IgD-negative memory B cell (primary cell): Measurements from ENCODE around the gene BHLHE23. TPM values are rescaled to one million over a fixed set of nuclear protein-coding genes. Genes with fewer than 3 reads are reported as not detected.

ENCODE experiments used
- H3K27ac Mint-ChIP-seq, 3 donors: one replicate each; pipeline ENCODE4 v1.8.0; 2020 to 2022; ENCODE audit warnings: mild to moderate bottlenecking in 3 of 3, mixed read lengths in 3 of 3, moderate library complexity in 1 of 3
- H3K27me3 Mint-ChIP-seq: one replicate; pipeline ENCODE4 v1.8.0; 2021; ENCODE audit warnings: mixed read lengths
- H3K36me3 Mint-ChIP-seq: one replicate; pipeline ENCODE4 v1.8.0; 2020; ENCODE audit warnings: mild to moderate bottlenecking, mixed read lengths
- H3K4me1 Mint-ChIP-seq, 3 donors: one replicate each; pipeline ENCODE4 v1.8.0; 2020 to 2022; ENCODE audit warnings: mixed read lengths in 3 of 3, mild to moderate bottlenecking in 1 of 3
- H3K4me3 Mint-ChIP-seq, 4 donors: one replicate each; pipeline ENCODE4 v1.8.0; 2020 to 2022; ENCODE audit warnings: mild to moderate bottlenecking in 4 of 4, mixed read lengths in 4 of 4, moderate library complexity in 3 of 4
- H3K9me3 Mint-ChIP-seq, 3 donors: one replicate each; pipeline ENCODE4 v1.8.0; 2020 to 2021; ENCODE audit warnings: mixed read lengths in 3 of 3, mild to moderate bottlenecking in 1 of 3
- polyA plus RNA-seq: library from polyadenylated mRNA; unstranded; fragments of 300-500 nt; fragmentation: Illumina TruSeq; gene quantifications from one replicate; pipeline ENCODE4 v1.2.3, GENCODE V29; 2021

Gene BHLHE23
- polyA plus RNA-seq, 1 donor from 2014 or later = not detected

GRCh38 chr20:62957136-62958117 is 49.3 kb downstream of the BHLHE23 start:
- Mint-ChIP-seq H3K27ac (no peak overlapping the region), H3K4me3 (no peak overlapping the region), H3K9me3 (no peaks in the 10 kb centered on the region), H3K27me3 (no peaks in the 10 kb centered on the region), H3K4me1 (peaks cover 4 to 9% (median 6%) of the 10 kb centered on the region in 3 donors), H3K36me3 (peaks cover 1% of the 10 kb centered on the region)

- H3K9me3 Mint-ChIP-seq = no peaks in the 10 kb centered on the region
- H3K4me1 Mint-ChIP-seq = peaks cover 7 to 9% (median 9%) of the 10 kb centered on the region in 3 donors
- H3K36me3 Mint-ChIP-seq = peaks cover 1% of the 10 kb centered on the region
- no peaks in the 10 kb centered on the region for H3K27me3 Mint-ChIP-seq
- peak overlapping the region in 2 of 4 donors; percentile 60 for H3K4me3 Mint-ChIP-seq
- H3K27ac Mint-ChIP-seq = no peak overlapping the region
Observed at GRCh38 chr20:62956387-62957135, 50.2 kb downstream of the BHLHE23 start.

Other genes with a start within 250 kb of the BHLHE23 start
- gene MRGBP, start 210.5 kb downstream of the BHLHE23 start, polyA plus RNA-seq = 8.3 TPM
- 79.6 TPM for gene OGFR, start 202.1 kb downstream of the BHLHE23 start, polyA plus RNA-seq
- 11.9 TPM for gene COL9A3, start 189.9 kb downstream of the BHLHE23 start, polyA plus RNA-seq
- gene TCFL5, start 145.1 kb downstream of the BHLHE23 start, polyA plus RNA-seq = 1.2 TPM
- gene DIDO1, start 80.5 kb downstream of the BHLHE23 start, polyA plus RNA-seq = 42.8 TPM
- gene GID8, start 68.8 kb downstream of the BHLHE23 start, polyA plus RNA-seq = 12.1 TPM
- 4.1 TPM for gene SLC17A9, start 54.3 kb downstream of the BHLHE23 start, polyA plus RNA-seq
- 17.4 TPM for gene YTHDF1, start 209.2 kb upstream of the BHLHE23 start, polyA plus RNA-seq
- gene BIRC7, start 228.9 kb upstream of the BHLHE23 start, polyA plus RNA-seq = not detected
- gene NKAIN4, start 247.5 kb upstream of the BHLHE23 start, polyA plus RNA-seq = not detected